GM18867 (cell line): ENCODE results near the gene GRK4.
A peak's percentile ranks its signal among the peaks of the same experiment; 100 is the strongest.

Experiments
- ATAC-seq: cut with Tn5 transposase; IDR thresholded peaks from one replicate; pipeline ENCODE4 v1.9.1; 2021; ENCODE audit warnings: mild to moderate bottlenecking, moderate library complexity; ENCODE audit not compliant: unreplicated experiment

GRK4 gene

GRCh38 chr4:3010998-3011397 is 47.6 kb downstream of the GRK4 start:
- ATAC-seq: no peak

GRCh38 chr4:3011456-3012220 is 48.3 kb downstream of the GRK4 start:
- no peak for ATAC-seq

- no peak for ATAC-seq
Measured at GRCh38 chr4:3013323-3013722, 50.0 kb downstream of the GRK4 start.

- ATAC-seq: peak; percentile 70
Measured at GRCh38 chr4:3013839-3014350, 50.5 kb downstream of the GRK4 start.

- ATAC-seq: no peak
Measured at GRCh38 chr4:3016961-3017360, 53.6 kb downstream of the GRK4 start.

GRCh38 chr4:3017504-3017903 is 54.1 kb downstream of the GRK4 start:
- no peak for ATAC-seq

GRCh38 chr4:3019145-3019846 is 55.9 kb downstream of the GRK4 start:
- no peak for ATAC-seq

GRCh38 chr4:3021127-3021526 is 57.8 kb downstream of the GRK4 start:
- ATAC-seq: no peak

GRCh38 chr4:3021627-3022026 is 58.3 kb downstream of the GRK4 start:
- ATAC-seq: peak; percentile 75

GRCh38 chr4:3022112-3022511 is 58.7 kb downstream of the GRK4 start:
- no peak for ATAC-seq

GRCh38 chr4:3022651-3023050 is 59.3 kb downstream of the GRK4 start:
- ATAC-seq: no peak

- no peak for ATAC-seq
Measured at GRCh38 chr4:3025881-3026280, 62.5 kb downstream of the GRK4 start.

GRCh38 chr4:3026540-3026939 is 63.2 kb downstream of the GRK4 start:
- no peak for ATAC-seq

GRCh38 chr4:3029464-3029863 is 66.1 kb downstream of the GRK4 start:
- ATAC-seq: no peak

- ATAC-seq: no peak
Measured at GRCh38 chr4:3030566-3031356, 67.4 kb downstream of the GRK4 start.

GRCh38 chr4:3031357-3032082 is 68.1 kb downstream of the GRK4 start:
- ATAC-seq: no peak

GRCh38 chr4:3034231-3034630 is 70.9 kb downstream of the GRK4 start:
- ATAC-seq: no peak

- ATAC-seq: no peak
Measured at GRCh38 chr4:3035249-3035648, 71.9 kb downstream of the GRK4 start.

- ATAC-seq: no peak
Measured at GRCh38 chr4:3035674-3036073, 72.3 kb downstream of the GRK4 start.

- no peak for ATAC-seq
Measured at GRCh38 chr4:3036131-3036952, 73.0 kb downstream of the GRK4 start.
